ENCODE measurements around the gene HAGHL. TPM values are rescaled to one million over a fixed set of nuclear protein-coding genes. Genes with fewer than 3 reads are reported as not detected.

The HAGHL gene
- total RNA-seq, 1 experiment from 2014 or later = 74.8 TPM

DNA sequence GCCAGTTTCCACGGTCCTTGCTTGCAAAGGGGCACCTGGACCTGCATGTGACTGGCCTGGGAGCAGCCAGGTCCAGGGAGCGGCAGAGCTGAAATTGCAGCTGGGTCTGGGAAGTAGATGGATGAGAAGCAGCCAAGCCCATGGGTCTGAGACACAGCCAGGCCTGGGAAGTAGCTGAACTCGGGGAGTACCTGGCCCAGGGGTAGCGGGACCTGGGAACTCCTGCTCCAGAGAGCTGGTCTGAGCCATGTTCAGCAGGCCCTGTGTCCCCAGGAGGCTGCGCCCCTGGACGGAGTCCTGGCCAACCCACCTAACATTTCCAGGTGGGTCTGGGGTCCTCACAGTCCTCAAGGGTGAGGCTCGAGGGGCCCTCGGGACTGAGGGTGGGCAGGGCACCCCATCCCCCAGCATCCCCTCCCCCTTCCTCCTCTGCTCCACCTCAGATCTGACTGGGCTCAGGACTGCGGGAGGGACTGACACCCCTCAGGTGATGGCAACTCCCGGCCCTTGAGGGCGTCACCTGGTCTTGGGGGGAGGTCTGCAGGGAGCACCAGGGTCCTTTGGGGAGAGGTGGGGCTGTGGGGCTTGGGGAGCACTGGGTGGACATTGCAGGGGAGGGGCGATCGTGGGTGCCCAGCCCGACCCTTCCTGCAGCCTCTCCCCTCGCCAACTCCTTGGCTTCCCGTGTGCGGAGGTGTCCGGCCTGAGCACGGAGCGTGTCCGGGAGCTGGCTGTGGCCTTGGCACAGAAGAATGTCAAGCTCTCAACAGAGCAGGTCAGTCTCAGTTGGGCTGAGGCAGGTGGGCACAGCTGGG is 36.7 kb downstream of the HAGHL start:
- Histone ChIP-seq H2AFZ (ENCODE audit: low read depth, low read length, poor library complexity, severe bottlenecking) (no peak overlapping the region), H3K4me1 (ENCODE audit: control insufficient read depth in 1 of 2, insufficient read depth in 2 of 2, low read length in 2 of 2) (peaks cover 34 to 47% of the 10 kb centered on the region in 2 experiments), H3K36me3 (ENCODE audit: control insufficient read depth in 1 of 2, insufficient read depth in 2 of 2, low read length in 2 of 2) (peaks cover 7 to 11% of the 10 kb centered on the region in 2 experiments; a peak in 3 of 4 replicates), H3K4me2 (ENCODE audit: low read length) (peak overlapping the region; percentile 99; the same call in 1 of the 2 replicates), H3K27me3 (ENCODE audit: insufficient read depth, low read length) (no peaks in the 10 kb centered on the region), H3K9me3 (ENCODE audit: control insufficient read depth in 1 of 2, insufficient read depth in 1 of 2, low read depth in 1 of 2, low read length in 2 of 2) (no peaks in the 10 kb centered on the region), H3K27ac (ENCODE audit: low read depth, low read length) (peak overlapping the region; percentile 97; the same call in 1 of the 2 replicates), H3K9ac (ENCODE audit: low read length) (no peak overlapping the region), H3K4me3 (replicated peaks in 1 of 2; ENCODE audit: low read depth in 1 of 2, low read length in 2 of 2) (no peak overlapping the region), H3K79me2 (ENCODE audit: insufficient read depth, low read length) (peaks cover 26% of the 10 kb centered on the region), H3K9me2 (ENCODE audit: insufficient read depth) (no peaks in the 10 kb centered on the region), H4K20me1 (ENCODE audit: insufficient read depth) (no peaks in the 10 kb centered on the region)
- ChIA-PET RAD21 (ENCODE audit: low non-redundant PET in 1 of 2, low total read pairs in 2 of 2, uncharacterized antibody in 2 of 2, unreplicated experiment in 2 of 2) (no interaction called here), CTCF (no interaction called here), POLR2A (no interaction called here)
- TF ChIP-seq TCF7L2 (IDR thresholded peaks at IDR 0.05; ENCODE audit: borderline replicate concordance, extremely low read depth, insufficient read depth, insufficient read length) (no peak), EZH2 (IDR thresholded peaks at IDR 0.05) (no peak), POLR2A (IDR thresholded peaks at IDR 0.05; ENCODE audit: borderline replicate concordance, extremely low read depth, insufficient read depth, insufficient read length) (no peak), EZH2phosphoT487 (IDR thresholded peaks at IDR 0.05; ENCODE audit: borderline replicate concordance) (no peak), CBX3 (IDR thresholded peaks at IDR 0.05; ENCODE audit: low read depth) (no peak), SP1 (IDR thresholded peaks at IDR 0.05; ENCODE audit: low read depth) (no peak), ELF1 (IDR thresholded peaks at IDR 0.05; ENCODE audit: borderline replicate concordance, low read depth) (no peak), POLR2AphosphoS5 (IDR thresholded peaks at IDR 0.05; ENCODE audit: low read depth, low read length) (no peak), ZNF274 (IDR thresholded peaks at IDR 0.05; ENCODE audit: low read depth, low read length) (no peak), ZFX (IDR thresholded peaks at IDR 0.05) (no peak), RAD21 (IDR thresholded peaks at IDR 0.05; ENCODE audit: low read depth) (no peak)
- TF ChIP-seq, protein P1, sequence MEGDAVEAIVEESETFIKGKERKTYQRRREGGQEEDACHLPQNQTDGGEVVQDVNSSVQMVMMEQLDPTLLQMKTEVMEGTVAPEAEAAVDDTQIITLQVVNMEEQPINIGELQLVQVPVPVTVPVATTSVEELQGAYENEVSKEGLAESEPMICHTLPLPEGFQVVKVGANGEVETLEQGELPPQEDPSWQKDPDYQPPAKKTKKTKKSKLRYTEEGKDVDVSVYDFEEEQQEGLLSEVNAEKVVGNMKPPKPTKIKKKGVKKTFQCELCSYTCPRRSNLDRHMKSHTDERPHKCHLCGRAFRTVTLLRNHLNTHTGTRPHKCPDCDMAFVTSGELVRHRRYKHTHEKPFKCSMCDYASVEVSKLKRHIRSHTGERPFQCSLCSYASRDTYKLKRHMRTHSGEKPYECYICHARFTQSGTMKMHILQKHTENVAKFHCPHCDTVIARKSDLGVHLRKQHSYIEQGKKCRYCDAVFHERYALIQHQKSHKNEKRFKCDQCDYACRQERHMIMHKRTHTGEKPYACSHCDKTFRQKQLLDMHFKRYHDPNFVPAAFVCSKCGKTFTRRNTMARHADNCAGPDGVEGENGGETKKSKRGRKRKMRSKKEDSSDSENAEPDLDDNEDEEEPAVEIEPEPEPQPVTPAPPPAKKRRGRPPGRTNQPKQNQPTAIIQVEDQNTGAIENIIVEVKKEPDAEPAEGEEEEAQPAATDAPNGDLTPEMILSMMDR (IDR thresholded peaks at IDR 0.05 in 2 of 3, conservative IDR thresholded peaks at IDR 0.05 in 1 of 3; ENCODE audit: borderline replicate concordance in 1 of 3, insufficient read depth in 1 of 3, low read depth in 2 of 3, low read length in 2 of 3) = no peak
- TF ChIP-seq, protein P2, sequence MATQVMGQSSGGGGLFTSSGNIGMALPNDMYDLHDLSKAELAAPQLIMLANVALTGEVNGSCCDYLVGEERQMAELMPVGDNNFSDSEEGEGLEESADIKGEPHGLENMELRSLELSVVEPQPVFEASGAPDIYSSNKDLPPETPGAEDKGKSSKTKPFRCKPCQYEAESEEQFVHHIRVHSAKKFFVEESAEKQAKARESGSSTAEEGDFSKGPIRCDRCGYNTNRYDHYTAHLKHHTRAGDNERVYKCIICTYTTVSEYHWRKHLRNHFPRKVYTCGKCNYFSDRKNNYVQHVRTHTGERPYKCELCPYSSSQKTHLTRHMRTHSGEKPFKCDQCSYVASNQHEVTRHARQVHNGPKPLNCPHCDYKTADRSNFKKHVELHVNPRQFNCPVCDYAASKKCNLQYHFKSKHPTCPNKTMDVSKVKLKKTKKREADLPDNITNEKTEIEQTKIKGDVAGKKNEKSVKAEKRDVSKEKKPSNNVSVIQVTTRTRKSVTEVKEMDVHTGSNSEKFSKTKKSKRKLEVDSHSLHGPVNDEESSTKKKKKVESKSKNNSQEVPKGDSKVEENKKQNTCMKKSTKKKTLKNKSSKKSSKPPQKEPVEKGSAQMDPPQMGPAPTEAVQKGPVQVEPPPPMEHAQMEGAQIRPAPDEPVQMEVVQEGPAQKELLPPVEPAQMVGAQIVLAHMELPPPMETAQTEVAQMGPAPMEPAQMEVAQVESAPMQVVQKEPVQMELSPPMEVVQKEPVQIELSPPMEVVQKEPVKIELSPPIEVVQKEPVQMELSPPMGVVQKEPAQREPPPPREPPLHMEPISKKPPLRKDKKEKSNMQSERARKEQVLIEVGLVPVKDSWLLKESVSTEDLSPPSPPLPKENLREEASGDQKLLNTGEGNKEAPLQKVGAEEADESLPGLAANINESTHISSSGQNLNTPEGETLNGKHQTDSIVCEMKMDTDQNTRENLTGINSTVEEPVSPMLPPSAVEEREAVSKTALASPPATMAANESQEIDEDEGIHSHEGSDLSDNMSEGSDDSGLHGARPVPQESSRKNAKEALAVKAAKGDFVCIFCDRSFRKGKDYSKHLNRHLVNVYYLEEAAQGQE (IDR thresholded peaks at IDR 0.05; ENCODE audit: low read depth) = no peak
- TF ChIP-seq, protein P3, sequence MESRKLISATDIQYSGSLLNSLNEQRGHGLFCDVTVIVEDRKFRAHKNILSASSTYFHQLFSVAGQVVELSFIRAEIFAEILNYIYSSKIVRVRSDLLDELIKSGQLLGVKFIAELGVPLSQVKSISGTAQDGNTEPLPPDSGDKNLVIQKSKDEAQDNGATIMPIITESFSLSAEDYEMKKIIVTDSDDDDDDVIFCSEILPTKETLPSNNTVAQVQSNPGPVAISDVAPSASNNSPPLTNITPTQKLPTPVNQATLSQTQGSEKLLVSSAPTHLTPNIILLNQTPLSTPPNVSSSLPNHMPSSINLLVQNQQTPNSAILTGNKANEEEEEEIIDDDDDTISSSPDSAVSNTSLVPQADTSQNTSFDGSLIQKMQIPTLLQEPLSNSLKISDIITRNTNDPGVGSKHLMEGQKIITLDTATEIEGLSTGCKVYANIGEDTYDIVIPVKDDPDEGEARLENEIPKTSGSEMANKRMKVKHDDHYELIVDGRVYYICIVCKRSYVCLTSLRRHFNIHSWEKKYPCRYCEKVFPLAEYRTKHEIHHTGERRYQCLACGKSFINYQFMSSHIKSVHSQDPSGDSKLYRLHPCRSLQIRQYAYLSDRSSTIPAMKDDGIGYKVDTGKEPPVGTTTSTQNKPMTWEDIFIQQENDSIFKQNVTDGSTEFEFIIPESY (IDR thresholded peaks at IDR 0.05; ENCODE audit: extremely low read depth, insufficient replicate concordance, low read length) = no peak
- TF ChIP-seq, protein P4, sequence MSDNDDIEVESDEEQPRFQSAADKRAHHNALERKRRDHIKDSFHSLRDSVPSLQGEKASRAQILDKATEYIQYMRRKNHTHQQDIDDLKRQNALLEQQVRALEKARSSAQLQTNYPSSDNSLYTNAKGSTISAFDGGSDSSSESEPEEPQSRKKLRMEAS (IDR thresholded peaks at IDR 0.05) = no peak
- DNase-seq (ENCODE audit: low read depth, low spot score) (no peak), ATAC-seq (no peak)
- no TSS peak for BruUV-seq (replicated peaks)
- intact Hi-C loops (cut with micrococcal nuclease) = no loop called here
